ENCODE results near the gene ROM1. TPM values are rescaled to one million over a fixed set of nuclear protein-coding genes. Genes with fewer than 3 reads are reported as not detected.
"Not testable (repeated sequence)": the region's sequence is repeated elsewhere in the genome, so short reads cannot be mapped to it uniquely, and the experiment has no call there.

ROM1 gene
- 2.7 TPM for total RNA-seq

DNA sequence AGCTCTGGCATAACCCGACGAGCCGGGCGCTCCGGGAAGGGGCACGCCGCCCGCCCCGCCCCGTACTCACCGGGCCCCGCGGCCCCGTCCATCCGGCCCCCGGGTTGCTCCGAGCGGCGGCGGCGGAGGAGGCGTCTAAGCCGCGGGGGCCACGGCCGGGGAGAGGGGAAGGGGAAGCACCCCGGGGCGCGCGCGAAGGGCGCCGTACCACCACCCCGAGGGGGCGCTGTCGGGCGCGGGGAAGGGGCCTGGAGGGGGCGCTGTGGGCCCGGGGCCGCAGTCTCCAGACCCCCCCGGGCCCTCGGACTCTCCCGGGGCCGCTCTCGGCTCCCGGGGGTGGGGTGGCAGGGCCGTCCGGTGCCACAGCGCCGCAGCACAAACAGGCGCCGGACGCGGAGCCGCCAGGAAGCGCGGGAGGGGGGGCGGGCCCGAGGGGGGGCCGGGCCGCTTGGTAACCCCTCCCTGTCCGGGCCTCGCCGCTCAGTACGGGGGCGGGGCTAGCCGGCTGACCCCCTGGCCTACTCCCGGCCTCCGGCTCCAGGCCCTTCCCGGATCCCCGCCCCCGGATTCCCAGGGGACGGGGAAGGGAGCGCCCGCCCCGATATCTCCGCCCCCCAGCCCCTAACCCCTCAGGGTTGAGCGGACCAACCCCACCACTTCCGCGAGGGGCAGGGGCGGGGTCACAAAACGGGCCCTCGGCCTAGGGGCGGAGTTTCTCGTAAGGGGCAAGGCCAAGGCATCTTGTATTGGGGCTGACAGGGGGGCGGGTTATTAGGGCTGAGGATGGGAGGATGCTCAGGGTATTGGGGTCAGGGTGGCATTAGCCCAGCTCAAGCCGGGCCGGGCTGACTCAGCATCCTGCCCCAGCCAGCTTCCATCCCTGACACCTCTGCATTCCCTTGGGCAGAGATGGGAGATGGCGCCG lies at the start of gene ROM1, which contains the start of gene EML3:
TSS of gene ROM1 (plus strand) at position 892 of the 925 bp plus-strand sequence. CDS start at position 917, 25 bp downstream.
TSS of gene EML3 (minus strand) at position 410 of the 925 bp plus-strand sequence. CDS start at position 92, 318 bp downstream.
- DNase-seq (ENCODE audit: low read depth in 2 of 3, low spot score in 2 of 3), result peak; percentile 78 to 95 (median 89)

DNA sequence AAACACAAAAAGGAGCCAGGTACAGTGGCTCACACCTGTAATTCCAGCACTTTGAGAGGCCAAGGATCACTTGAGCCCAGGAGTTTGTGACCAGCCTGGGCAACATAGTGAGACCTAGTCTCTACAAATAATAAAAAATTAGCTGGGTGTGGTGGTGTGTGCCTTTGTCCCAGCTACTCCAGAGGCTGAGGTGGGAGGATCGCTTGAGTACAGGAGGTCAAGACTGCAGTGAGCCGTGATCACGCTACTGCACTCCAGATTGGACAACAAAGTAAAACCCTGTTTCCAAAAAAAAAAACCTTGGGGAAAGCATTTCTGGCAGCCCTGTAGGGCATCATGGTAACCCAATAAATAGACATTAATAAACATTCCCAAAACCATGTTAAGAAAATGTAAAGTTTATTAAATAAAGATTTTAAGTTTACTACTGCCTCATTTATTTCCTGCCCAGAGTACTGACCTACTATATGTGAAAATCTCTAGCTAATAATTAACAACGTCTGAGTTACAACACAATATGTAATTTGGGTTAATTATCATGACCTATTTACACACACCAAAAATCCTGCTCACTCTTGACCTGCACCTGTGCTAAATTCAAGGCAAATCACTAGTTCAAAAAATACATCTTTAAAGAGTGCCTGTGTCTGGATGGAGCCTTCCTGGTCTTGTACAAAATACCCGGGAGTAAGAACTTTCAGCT lies 47.8 kb upstream of the ROM1 start:
- DNase-seq (ENCODE audit: low read depth in 2 of 3, low spot score in 2 of 3), result no peak

- no peak for DNase-seq (ENCODE audit: low read depth in 2 of 3, low spot score in 2 of 3)
These were observed 46.8 kb upstream of the ROM1 start for GRCh38 chr11:62566247-62566646.

GRCh38 chr11:62567018-62567633 lies 45.9 kb upstream of the ROM1 start:
- no peak for DNase-seq (ENCODE audit: low read depth in 2 of 3, low spot score in 2 of 3)

DNA sequence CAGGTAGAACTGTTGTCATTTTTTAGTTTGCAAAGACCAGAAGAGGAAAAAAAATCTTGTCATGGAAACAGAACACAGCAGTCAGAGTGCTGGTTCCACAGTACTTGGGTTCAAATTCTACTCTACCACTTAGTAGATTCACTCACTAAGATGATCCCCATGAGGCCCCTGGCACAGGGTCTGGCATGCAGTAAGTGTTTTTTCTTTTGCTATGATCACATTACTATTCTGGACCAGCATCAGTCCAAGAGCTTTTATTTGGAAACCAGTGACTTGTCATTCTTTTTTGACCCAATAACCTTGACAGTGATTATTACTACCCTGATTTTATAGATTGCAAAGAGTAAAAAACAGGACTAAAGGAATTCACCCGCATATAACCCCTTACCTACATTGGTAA lies 43.4 kb upstream of the ROM1 start:
- DNase-seq (ENCODE audit: low read depth in 2 of 3, low spot score in 2 of 3), result no peak

GRCh38 chr11:62570903-62571302 lies 42.2 kb upstream of the ROM1 start:
- DNase-seq (ENCODE audit: low read depth in 2 of 3, low spot score in 2 of 3), result not testable (repeated sequence)

DNA sequence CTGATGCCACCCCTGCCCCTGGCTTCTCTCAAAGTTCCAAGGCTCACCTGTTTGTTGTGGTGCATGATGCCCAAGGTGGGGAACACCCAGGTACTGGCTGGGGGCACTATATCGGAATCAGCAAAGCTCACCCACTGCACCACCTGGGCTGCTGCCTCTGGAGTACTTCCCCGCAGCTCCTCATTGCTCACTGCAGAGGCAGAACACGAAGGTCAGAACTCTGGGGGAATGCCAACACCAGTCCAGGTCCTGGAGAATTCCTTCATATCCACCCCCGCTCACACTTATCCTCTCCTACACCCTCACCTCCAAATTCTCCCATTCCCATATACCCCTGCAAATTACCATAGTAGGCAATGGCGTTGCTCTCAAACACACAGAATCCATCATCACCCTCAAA lies 41.6 kb upstream of the ROM1 start:
- not testable (repeated sequence) for DNase-seq (ENCODE audit: low read depth in 2 of 3, low spot score in 2 of 3)

GRCh38 chr11:62572431-62572830 lies 40.6 kb upstream of the ROM1 start:
- DNase-seq (ENCODE audit: low read depth in 2 of 3, low spot score in 2 of 3), result no peak

- DNase-seq (ENCODE audit: low read depth in 2 of 3, low spot score in 2 of 3), result peak in 1 of 3 donors; percentile 39
These were observed 40.0 kb upstream of the ROM1 start for GRCh38 chr11:62573006-62573591.

DNA sequence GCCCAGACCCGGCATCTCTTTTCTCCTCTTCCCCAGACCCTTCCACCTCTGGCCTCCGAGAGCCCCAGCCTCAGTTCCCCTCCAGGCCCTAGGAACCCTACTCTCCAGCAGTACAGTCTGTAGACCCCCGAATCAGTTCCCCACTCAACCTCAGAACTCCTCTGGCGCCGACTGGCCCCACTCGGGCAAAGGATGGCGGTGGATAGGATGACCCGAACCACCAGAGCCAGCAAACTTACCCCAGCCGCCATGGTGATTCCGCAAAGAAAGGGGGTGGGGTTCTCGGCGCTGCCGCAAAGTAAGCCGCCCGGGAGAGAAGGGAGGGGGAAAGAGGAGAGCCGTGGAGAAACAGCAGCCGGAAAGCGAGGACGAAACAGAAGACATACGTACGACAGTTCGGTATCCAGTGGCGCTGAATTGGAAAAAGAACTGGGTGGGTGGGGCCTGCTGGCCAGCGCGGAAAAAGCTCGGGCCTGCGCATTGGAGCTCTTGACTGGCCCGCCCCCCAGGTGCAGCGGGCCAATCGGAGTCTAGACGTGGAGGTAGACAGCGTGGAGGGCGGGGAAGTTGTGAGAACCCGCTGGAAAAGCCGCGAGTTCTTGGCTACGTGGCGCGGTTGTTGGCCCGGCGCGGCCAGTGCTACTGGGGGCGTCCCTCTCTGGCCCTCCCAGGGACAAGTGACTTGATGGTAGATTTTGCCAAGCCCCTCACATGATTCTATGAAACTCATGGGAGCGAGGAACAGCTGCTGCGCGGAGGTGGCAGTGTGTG lies 39.3 kb upstream of the ROM1 start, which contains the start of gene EEF1G:
TSS of gene EEF1G (minus strand) at position 300 of the 771 bp plus-strand sequence. CDS start at position 251, 49 bp downstream.
- DNase-seq (ENCODE audit: low read depth in 2 of 3, low spot score in 2 of 3), result peak; percentile 91 to 100 (median 99)

DNA sequence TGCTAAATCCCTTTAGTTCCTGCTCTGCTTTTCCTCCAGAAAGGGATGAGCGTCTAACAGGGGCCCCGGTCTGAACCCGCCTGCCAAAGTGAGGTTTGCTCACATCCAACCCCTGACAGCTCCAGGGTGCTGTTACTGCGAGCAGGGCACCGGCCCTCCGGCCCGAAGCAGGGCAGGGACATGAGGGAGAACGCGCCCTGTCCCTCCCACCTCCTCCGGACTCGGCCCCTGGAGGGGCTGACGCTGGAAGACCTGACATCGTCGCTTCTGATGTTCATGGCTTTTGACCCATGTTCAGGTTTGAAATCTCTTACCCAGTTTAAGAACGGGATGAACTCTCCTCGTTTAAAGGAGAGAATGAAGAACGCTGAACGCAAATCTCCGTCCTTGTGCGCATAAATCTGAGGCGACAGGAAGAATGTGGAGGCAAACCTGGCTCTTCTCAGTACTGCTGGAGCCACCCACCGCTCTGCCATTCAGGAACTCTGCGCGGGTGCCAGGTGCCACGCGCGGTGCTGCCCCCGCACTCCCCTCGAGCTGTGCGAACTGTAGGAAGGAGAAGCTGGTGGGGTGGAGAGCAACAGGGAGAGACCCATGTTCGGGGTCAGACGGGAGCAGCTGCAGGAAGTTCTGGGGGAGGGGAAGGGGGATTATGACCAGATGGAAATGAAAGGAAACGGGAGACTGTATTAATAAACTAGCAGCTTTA lies 38.5 kb upstream of the ROM1 start:
- DNase-seq (ENCODE audit: low read depth in 2 of 3, low spot score in 2 of 3), result no peak

DNA sequence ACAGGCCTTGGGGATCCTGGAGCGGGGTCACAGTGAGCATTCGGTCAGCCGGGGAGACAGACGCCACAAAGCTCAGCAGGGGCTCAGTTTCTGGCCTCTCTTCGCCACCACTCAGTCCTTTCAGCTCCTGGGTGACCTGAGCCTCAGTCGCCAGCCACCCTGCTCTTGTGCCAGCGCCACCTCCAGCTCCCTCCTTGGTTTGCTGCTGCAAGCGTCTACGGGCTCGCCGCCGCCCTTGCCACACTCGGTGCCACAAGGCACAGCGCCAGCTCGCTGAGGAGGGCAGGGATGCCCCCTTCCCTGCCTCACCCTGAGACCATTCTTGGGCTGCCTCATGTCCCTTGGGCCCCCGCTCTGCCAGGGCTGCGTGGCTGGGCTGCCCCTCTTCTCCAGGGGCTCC lies 37.9 kb upstream of the ROM1 start:
- no peak for DNase-seq (ENCODE audit: low read depth in 2 of 3, low spot score in 2 of 3)

DNA sequence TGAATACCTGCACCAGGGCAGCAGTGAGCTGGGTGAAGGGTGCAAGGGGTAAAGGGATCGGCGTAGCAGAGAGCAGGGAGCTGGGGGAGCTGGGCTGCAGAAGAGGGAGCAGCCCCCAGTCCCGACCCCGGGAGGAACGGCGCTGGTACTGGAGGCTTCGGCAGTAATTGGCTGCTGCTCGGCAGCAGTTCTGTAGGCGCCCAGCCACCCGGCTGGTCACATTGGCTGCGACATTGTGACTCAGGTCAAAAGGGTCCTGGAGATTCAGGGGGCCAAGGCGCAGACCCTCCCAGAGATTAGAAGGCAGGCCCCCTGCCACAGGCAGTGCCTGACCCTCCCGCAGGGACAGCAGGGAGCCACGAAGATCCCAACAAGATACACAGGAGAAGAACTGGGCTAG lies 37.2 kb upstream of the ROM1 start:
- DNase-seq (ENCODE audit: low read depth in 2 of 3, low spot score in 2 of 3), result no peak

- no peak for DNase-seq (ENCODE audit: low read depth in 2 of 3, low spot score in 2 of 3)
These were observed 35.9 kb upstream of the ROM1 start for GRCh38 chr11:62577046-62577714.

DNA sequence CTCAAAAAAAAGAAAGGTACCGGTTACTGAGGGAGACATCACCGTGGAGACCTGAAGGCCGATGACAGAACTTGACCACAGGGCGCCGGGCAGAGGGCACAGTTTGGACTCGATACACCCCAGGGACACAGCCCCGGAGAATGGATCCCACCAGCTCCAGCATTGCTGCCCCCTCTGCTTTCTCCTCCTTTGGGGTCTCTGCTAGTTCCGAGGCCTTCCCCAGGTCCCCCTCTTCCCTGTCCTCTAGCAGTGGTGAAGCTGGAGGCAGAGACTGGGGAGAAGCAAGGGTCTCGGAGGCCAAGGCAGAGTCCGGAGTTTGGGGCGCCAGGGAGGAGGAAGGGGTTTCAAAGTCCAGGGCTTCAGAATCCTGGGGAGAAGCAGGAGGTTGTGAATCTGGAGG lies 34.5 kb upstream of the ROM1 start:
- DNase-seq (ENCODE audit: low read depth in 2 of 3, low spot score in 2 of 3), result no peak

DNA sequence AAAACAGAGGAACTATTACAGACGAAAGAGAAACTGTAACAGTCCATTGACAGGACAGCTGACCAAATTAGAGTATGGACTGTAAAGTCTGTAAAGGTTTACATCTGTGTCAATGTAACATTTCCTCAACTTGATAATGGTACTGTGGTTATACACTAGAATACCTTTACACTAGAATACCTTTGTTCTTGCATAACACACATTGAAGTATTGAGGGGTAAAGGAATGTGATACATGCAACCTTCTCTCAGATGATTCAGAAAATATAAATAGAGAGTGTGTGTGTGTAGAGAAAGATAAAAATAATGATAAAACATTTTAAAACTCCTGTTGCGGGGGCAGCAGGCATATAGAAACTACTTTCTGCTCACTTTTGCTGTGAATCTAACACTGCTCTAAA lies 33.8 kb upstream of the ROM1 start:
- DNase-seq (ENCODE audit: low read depth in 2 of 3, low spot score in 2 of 3), result no peak

DNA sequence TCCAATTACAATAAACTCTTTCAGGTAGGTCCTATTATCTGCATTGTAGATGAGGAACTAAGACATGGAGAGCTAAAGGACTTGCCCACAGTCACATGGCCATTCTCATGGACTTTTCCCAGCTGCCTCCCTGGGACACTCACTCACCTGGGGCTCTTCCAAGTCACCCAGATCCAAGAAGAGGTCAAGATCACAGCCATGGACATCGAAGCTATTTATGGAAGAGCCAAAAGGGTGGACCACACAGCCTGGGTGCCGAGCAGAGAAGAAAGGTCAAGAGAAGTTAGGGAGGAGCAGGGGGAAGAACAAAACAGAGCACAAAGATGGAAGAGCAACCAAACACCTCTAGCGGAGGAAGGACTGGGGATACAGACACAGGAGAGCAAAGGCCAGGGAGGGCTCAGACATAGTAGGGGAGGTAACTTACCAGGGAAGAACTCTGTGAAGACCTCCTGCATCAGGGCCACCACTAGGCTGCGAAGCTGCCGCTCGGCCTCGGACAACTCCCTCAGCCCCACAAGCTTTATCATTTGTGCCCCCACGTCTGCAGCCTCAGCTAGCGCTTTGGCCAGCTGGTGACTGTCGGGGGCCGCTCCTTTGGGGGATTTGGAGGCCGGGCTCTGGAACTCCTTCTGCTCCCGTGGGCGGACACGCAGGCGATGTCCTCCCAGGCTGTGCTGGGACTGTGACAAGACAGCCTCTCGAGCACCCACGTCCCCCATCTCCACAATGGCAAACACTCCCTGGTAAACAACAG lies 31.9 kb upstream of the ROM1 start:
- DNase-seq (ENCODE audit: low read depth in 2 of 3, low spot score in 2 of 3), result no peak

- not testable (repeated sequence) for DNase-seq (ENCODE audit: low read depth in 2 of 3, low spot score in 2 of 3)
These were observed 31.3 kb upstream of the ROM1 start for GRCh38 chr11:62581735-62582134.
